ENCODE measurements around the gene EFCAB12.

The EFCAB12 gene

DNA sequence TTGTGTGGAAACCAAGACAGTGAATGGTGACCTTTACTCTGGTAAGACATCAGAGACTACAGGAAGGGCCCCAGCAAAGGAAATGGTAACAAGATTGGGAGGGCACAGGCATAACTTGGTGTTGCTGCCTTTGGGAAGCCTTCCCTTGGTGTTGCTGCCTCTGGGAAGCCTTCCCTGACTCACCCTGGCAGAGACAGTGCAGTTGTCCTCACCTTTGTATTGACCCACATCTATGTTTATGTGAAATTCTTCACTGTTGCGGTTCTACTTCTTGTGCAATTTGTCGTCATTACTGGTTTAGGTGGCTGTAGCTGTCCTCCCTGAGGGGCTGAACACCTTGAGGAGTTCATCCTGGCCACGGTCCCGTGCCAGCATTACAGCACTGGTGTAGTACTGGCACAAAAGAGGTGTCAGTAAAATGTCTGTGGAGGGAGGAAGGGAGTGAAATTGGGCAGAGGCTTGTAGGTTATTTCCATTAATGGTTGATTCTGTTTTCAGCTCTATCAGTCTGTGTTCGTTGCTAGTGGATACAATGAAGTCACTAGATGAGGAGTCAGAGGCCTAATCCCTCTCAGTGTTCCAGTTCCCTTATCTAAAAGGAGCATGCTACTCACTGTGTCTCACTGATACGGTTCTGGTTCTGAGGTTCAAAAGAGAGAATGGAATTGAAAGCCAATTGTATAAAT, 33.2 kb upstream of the EFCAB12 start:
- no peak overlapping the region for H3K4me3 Mint-ChIP-seq
- DNase-seq (ENCODE audit: low spot score in 2 of 2) (no peak), ATAC-seq (replicated peaks; ENCODE audit: extremely low read depth, poor library complexity, severe bottlenecking) (no peak)
- no peaks in the 10 kb centered on the region for H3K9me3 Mint-ChIP-seq
- peaks cover 6% of the 10 kb centered on the region for H3K36me3 Mint-ChIP-seq (ENCODE audit: insufficient read depth)
- H3K27me3 Mint-ChIP-seq: no peaks in the 10 kb centered on the region
- H3K27ac Mint-ChIP-seq (ENCODE audit: low read depth): no peak overlapping the region
- no peaks in the 10 kb centered on the region for H3K4me1 Mint-ChIP-seq

DNA sequence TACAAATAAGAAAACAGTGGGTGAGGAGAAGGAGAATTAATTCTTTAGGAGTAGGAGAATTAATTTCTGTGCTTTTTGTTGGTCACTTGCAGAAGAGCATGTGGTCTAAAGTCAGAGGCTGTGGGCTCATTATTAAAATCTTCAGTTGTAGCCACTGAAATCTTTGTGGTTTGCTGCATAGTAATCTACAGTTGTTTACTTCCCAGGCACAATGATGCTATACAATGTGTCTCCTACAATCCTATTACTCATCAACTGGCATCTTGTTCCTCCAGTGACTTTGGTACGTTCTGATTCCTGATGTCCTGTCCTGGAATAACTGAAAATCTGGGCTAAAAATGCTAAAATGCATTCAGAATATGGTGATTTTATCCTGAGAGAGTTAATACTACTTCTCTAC, 32.6 kb upstream of the EFCAB12 start:
- no peak for ATAC-seq (replicated peaks; ENCODE audit: extremely low read depth, poor library complexity, severe bottlenecking)
- no peaks in the 10 kb centered on the region for H3K9me3 Mint-ChIP-seq
- no peak overlapping the region for H3K27ac Mint-ChIP-seq (ENCODE audit: low read depth)

DNA sequence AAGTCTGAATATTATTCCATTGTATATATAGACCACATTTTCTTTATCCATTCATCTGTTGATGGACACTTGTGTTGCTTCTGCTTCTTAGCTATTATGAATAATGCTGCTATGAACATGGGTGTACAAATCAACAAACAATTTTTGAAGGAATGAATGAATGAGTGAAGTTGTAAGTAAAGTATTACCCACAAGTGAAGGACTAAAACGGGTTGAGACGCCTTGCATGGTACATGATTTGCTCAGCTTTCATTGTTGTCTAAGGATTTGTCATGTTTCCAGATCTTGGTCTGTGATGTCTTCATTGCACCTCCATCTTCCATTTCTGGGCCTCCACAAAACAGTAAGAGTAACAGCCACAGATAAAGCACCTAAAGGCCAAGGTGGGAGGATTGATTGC, 32.1 kb upstream of the EFCAB12 start:
- H3K4me1 Mint-ChIP-seq: no peaks in the 10 kb centered on the region
- no peaks in the 10 kb centered on the region for H3K9me3 Mint-ChIP-seq
- DNase-seq (ENCODE audit: low spot score in 2 of 2): no peak
- H3K27me3 Mint-ChIP-seq: no peaks in the 10 kb centered on the region
- H3K27ac Mint-ChIP-seq (ENCODE audit: low read depth): peak overlapping the region; percentile 33
- peaks cover 6% of the 10 kb centered on the region for H3K36me3 Mint-ChIP-seq (ENCODE audit: insufficient read depth)
- no peak for ATAC-seq (replicated peaks; ENCODE audit: extremely low read depth, poor library complexity, severe bottlenecking)
- no peak overlapping the region for H3K4me3 Mint-ChIP-seq

More for the DNA sequence above, 32.6 kb upstream of the EFCAB12 start:
- peaks cover 6% of the 10 kb centered on the region for H3K36me3 Mint-ChIP-seq (ENCODE audit: insufficient read depth)
- DNase-seq (ENCODE audit: low spot score in 2 of 2): no peak
- H3K4me3 Mint-ChIP-seq: no peak overlapping the region
- no peaks in the 10 kb centered on the region for H3K27me3 Mint-ChIP-seq
- H3K4me1 Mint-ChIP-seq: no peaks in the 10 kb centered on the region

DNA sequence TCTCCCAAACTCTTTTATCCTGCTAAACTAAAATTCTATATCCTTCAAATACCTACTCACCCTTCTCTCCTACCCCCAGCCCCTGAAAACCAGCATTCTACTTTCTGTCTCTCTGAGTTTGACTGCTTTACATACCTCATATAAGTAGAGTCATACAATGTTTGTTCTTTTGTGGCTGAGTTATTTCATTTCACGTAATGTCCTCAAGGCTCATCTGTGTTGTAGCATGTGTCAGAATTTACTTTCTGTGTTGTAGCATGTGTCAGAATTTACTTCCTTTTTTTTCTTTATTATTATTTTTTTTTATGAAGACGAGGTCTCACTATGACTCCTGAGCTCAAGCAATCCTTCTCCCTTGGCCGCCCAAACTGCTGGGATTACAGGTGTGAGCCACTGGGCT, 31.7 kb upstream of the EFCAB12 start:
- no peaks in the 10 kb centered on the region for H3K9me3 Mint-ChIP-seq
- H3K4me3 Mint-ChIP-seq: no peak overlapping the region
- DNase-seq (ENCODE audit: low spot score in 2 of 2): no peak
- H3K36me3 Mint-ChIP-seq (ENCODE audit: insufficient read depth): peaks cover 5% of the 10 kb centered on the region
- no peaks in the 10 kb centered on the region for H3K4me1 Mint-ChIP-seq
- ATAC-seq (replicated peaks; ENCODE audit: extremely low read depth, poor library complexity, severe bottlenecking): no peak
- H3K27me3 Mint-ChIP-seq: no peaks in the 10 kb centered on the region
- H3K27ac Mint-ChIP-seq (ENCODE audit: low read depth): peak overlapping the region; percentile 33

DNA sequence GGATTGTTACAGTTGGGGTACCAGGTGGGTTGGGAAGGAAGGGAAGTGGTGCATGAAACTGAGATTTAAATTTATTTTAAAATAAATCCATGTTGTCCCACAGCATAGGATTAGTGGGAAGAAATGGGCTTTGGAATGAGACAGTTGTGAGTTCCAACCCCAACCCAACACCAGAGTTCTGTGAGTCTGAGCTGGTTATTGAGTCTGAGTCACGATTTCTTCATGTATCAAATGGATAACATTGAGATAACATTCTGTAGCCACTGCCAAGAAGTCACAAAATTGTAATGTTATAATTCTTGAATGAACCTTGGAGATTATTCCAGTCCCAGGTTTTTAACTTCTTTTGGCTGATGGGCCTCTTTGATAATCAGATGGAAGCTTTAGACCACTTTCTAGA, 25.3 kb upstream of the EFCAB12 start:
- Mint-ChIP-seq H3K27me3 (no peaks in the 10 kb centered on the region), H3K9me3 (no peaks in the 10 kb centered on the region), H3K4me1 (no peaks in the 10 kb centered on the region), H3K27ac (ENCODE audit: low read depth) (no peak overlapping the region), H3K4me3 (no peak overlapping the region), H3K36me3 (ENCODE audit: insufficient read depth) (no peaks in the 10 kb centered on the region)
- ATAC-seq (replicated peaks; ENCODE audit: extremely low read depth, poor library complexity, severe bottlenecking) (no peak), DNase-seq (ENCODE audit: low spot score in 2 of 2) (no peak)

DNA sequence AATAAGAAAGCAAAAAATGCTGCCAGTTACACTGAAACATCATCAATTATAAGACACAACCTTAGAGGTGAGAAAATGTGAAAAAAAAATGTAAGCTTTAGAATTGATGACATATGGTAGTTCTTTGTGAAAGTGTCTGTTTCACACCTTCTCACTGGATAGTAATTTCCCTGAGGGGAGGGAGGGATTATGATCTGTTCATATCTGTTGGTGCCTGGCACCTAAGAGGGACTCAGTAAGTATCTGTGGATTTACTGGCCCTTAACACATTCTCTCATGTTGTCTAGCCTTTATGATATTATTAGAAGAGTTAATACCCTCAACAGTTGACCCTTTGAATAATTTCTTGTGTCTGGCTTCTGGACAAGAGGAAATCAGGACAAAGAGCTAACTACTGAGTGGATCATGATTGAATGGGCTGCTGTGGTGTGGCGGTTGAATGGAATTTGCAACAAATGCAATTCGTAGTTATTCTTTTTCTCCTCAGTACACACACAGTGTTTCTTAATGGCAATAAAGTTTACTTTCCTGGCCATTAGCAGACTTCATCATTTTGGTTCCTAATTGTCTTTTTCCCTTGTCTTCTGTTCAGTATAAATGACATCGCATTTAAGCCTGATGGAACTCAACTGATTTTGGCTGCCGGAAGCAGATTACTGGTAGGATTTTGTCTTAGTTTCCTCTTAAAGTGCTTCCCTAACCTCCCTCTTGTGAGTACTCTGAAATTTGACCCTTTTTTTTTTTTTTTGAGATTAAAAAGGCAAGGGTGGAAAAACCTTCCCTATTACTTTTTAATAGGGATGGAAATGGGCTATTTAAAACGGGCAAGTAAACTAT, 21.1 kb upstream of the EFCAB12 start:
- Mint-ChIP-seq H3K27me3 (no peaks in the 10 kb centered on the region), H3K9me3 (no peaks in the 10 kb centered on the region), H3K4me1 (no peaks in the 10 kb centered on the region), H3K27ac (ENCODE audit: low read depth) (no peak overlapping the region), H3K4me3 (no peak overlapping the region), H3K36me3 (ENCODE audit: insufficient read depth) (no peaks in the 10 kb centered on the region)
- DNase-seq (ENCODE audit: low spot score in 2 of 2): no peak
- ATAC-seq (replicated peaks; ENCODE audit: extremely low read depth, poor library complexity, severe bottlenecking): no peak

DNA sequence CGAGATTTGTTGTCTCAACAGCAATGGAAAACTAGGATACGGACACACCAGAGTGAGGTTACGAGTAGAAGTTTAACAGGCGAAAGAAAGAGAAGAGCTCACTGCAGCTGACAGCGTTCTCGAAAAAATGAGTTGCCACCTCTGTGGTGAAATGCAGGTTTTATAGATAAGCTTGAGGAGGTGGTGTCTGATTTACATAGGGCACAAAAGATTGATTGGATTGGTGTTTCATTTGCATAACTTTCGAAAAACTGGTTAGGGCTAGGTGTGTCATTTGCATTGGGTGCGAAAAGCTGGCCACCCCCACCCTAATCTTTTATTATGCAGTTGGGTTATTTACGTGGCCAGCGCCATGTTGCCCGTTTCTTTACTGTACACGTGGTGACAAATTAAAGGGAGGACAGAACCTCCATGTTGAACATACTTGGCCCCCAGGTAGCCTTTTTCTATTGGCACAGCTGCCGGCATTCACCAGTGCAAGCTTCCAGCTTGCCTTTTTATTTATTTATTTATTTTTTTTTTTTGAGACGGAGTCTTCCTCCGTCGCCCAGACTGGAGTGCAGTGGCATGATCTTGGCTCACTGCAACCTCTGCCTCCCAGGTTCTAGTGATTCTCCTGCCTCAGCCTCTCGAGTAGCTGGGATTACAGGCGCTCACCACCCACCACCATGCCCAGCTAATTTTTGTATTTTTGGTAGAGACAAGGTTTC, 19.9 kb upstream of the EFCAB12 start:
- H3K36me3 Mint-ChIP-seq (ENCODE audit: insufficient read depth): no peaks in the 10 kb centered on the region
- H3K4me3 Mint-ChIP-seq: no peak overlapping the region
- no peak overlapping the region for H3K27ac Mint-ChIP-seq (ENCODE audit: low read depth)
- no peaks in the 10 kb centered on the region for H3K27me3 Mint-ChIP-seq
- H3K9me3 Mint-ChIP-seq: no peaks in the 10 kb centered on the region
- DNase-seq (ENCODE audit: low spot score in 2 of 2) (no peak), ATAC-seq (replicated peaks; ENCODE audit: extremely low read depth, poor library complexity, severe bottlenecking) (no peak)
- H3K4me1 Mint-ChIP-seq: peaks cover 6% of the 10 kb centered on the region

DNA sequence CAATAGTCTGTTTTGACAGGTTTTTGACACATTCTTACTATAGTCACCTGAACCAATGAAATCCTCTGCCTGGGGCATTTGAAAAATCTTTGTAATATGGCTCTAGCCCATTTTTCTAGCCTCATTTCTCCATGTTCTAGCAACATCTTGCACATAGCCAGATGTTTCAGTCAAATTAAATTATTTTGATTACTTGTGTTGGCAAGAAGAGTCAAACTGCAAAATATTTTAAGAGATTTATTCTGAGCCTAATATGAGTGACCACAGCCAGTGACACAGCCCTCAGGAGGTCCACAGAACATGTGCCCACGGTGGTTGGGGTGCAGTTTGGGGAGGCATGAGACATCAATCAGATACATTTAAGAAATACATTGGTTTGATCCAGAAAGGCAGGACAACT, 18.5 kb upstream of the EFCAB12 start:
- peaks cover 16% of the 10 kb centered on the region for H3K4me1 Mint-ChIP-seq
- H3K36me3 Mint-ChIP-seq (ENCODE audit: insufficient read depth): no peaks in the 10 kb centered on the region
- ATAC-seq (replicated peaks; ENCODE audit: extremely low read depth, poor library complexity, severe bottlenecking) (no peak), DNase-seq (ENCODE audit: low spot score in 2 of 2) (no peak)
- no peak overlapping the region for H3K4me3 Mint-ChIP-seq
- H3K9me3 Mint-ChIP-seq: no peaks in the 10 kb centered on the region
- H3K27ac Mint-ChIP-seq (ENCODE audit: low read depth): no peak overlapping the region
- H3K27me3 Mint-ChIP-seq: no peaks in the 10 kb centered on the region

DNA sequence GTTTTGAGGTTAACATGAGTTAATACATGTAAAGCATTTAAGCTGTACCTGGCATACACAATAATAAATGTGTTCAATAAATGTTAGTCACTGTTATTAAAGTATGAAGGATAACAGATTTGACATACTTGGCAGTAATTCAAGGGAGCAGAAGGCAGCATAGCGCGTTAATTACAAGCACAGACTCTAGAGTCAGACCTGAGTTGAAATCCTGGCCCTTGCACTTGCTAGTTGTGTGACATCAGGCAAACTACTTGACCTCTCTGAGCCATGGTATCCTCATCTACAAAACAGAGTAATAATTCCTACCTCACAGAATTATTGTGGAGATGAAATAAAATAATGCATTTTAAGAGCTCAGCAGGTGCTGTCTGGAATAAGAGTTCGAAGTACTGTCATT, 17.0 kb upstream of the EFCAB12 start:
- H3K36me3 Mint-ChIP-seq (ENCODE audit: insufficient read depth): peaks cover 4% of the 10 kb centered on the region
- no peak overlapping the region for H3K4me3 Mint-ChIP-seq
- H3K9me3 Mint-ChIP-seq: no peaks in the 10 kb centered on the region
- no peaks in the 10 kb centered on the region for H3K27me3 Mint-ChIP-seq
- H3K27ac Mint-ChIP-seq (ENCODE audit: low read depth): no peak overlapping the region
- H3K4me1 Mint-ChIP-seq: peaks cover 26% of the 10 kb centered on the region
- DNase-seq (ENCODE audit: low spot score in 2 of 2): no peak
- no peak for ATAC-seq (replicated peaks; ENCODE audit: extremely low read depth, poor library complexity, severe bottlenecking)

DNA sequence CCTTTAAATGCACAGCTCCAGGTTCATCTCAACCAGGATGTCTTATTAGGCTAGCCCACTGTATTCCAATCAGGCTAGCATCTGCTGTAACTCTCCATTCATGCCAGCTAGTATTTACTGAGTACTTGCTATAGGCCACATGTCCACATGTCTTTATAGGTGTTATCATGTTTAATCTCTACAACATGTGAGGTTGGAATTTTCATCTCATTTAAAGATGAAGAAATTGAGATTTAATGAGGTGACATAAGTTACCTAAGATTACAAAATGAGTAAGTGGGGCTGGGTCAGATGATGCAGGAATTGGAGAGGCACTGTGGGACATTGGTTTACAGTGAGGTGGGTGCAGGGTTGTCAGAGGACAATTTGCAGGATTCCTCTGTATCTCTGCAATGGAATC, 14.5 kb upstream of the EFCAB12 start:
- H3K27me3 Mint-ChIP-seq: no peaks in the 10 kb centered on the region
- DNase-seq (ENCODE audit: low spot score in 2 of 2) (no peak), ATAC-seq (replicated peaks; ENCODE audit: extremely low read depth, poor library complexity, severe bottlenecking) (no peak)
- H3K4me3 Mint-ChIP-seq: no peak overlapping the region
- peaks cover 16% of the 10 kb centered on the region for H3K36me3 Mint-ChIP-seq (ENCODE audit: insufficient read depth)
- peaks cover 37% of the 10 kb centered on the region for H3K4me1 Mint-ChIP-seq
- H3K27ac Mint-ChIP-seq (ENCODE audit: low read depth): peak overlapping the region; percentile 94
- H3K9me3 Mint-ChIP-seq: no peaks in the 10 kb centered on the region

DNA sequence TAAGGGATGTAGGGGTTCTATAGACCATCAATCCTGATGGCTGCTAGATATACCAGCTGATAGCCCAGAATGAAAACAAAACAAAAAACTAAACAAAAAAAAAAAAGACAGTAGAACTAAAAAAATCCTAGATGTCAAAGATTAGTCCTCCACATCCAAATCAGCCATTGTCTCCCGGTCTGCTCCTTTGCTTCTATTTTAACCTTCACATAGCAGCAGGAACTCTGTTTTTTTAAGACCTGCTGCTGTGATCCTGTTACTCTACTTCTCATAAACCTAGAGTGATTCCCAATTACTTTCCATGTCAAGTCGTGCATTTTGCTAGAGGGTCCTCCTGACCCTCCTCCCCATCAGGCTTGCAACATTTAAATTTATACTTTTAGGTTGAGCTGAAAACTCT, 14.1 kb upstream of the EFCAB12 start:
- Mint-ChIP-seq H3K27me3 (no peaks in the 10 kb centered on the region), H3K4me1 (peaks cover 42% of the 10 kb centered on the region)
- no peak for ATAC-seq (replicated peaks; ENCODE audit: extremely low read depth, poor library complexity, severe bottlenecking)

DNA sequence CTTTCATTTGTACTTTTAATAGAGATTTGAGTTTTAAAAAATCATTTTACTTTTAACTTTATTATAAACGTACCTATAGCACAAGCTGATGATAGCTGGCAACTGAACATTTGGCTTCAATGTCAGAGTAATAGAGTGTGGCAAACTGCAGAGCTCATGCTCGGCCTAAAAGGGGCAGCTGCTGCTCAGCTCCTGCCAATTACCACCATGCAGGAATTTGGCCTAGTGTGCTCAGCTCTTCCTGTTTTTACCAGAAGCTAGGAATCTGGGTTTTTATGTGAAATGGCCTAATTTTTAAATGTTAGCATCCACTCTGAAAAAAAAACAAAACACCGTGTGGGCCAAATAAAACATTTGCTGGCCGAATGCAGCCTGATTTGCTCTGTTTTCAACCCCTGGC, 13.3 kb upstream of the EFCAB12 start:
- Mint-ChIP-seq H3K27ac (ENCODE audit: low read depth) (peak overlapping the region; percentile 94), H3K4me3 (peak overlapping the region; percentile 83), H3K36me3 (ENCODE audit: insufficient read depth) (peaks cover 21% of the 10 kb centered on the region), H3K9me3 (no peaks in the 10 kb centered on the region), H3K4me1 (peaks cover 45% of the 10 kb centered on the region), H3K27me3 (no peaks in the 10 kb centered on the region)
- ATAC-seq (replicated peaks; ENCODE audit: extremely low read depth, poor library complexity, severe bottlenecking) (no peak), DNase-seq (ENCODE audit: low spot score in 2 of 2) (no peak)

More for the DNA sequence above, 14.1 kb upstream of the EFCAB12 start:
- no peak for DNase-seq (ENCODE audit: low spot score in 2 of 2)
- Mint-ChIP-seq H3K36me3 (ENCODE audit: insufficient read depth) (peaks cover 19% of the 10 kb centered on the region), H3K9me3 (no peaks in the 10 kb centered on the region), H3K4me3 (no peak overlapping the region), H3K27ac (ENCODE audit: low read depth) (peak overlapping the region; percentile 94)

Data from central memory CD8-positive, alpha-beta T cell (primary cell).